Stimulated activated CD8-positive, alpha-beta memory T cell treated with anti-CD3 and anti-CD28 coated beads, Interleukin-2, amount 100 ng/mL, for 1 hour (primary cell): ENCODE data around the gene CD276.
A peak's percentile ranks its signal among the peaks of the same experiment; 100 is the strongest.
"Not testable (repeated sequence)": the region's sequence is repeated elsewhere in the genome, so short reads cannot be mapped to it uniquely, and the experiment has no call there.

Experiments
- DNase-seq, 2 donors: peaks; one replicate each; pipeline ENCODE4 v3.0.0-alpha.2; 2020; ENCODE audit warnings: low read depth in 2 of 2

The CD276 gene

DNA sequence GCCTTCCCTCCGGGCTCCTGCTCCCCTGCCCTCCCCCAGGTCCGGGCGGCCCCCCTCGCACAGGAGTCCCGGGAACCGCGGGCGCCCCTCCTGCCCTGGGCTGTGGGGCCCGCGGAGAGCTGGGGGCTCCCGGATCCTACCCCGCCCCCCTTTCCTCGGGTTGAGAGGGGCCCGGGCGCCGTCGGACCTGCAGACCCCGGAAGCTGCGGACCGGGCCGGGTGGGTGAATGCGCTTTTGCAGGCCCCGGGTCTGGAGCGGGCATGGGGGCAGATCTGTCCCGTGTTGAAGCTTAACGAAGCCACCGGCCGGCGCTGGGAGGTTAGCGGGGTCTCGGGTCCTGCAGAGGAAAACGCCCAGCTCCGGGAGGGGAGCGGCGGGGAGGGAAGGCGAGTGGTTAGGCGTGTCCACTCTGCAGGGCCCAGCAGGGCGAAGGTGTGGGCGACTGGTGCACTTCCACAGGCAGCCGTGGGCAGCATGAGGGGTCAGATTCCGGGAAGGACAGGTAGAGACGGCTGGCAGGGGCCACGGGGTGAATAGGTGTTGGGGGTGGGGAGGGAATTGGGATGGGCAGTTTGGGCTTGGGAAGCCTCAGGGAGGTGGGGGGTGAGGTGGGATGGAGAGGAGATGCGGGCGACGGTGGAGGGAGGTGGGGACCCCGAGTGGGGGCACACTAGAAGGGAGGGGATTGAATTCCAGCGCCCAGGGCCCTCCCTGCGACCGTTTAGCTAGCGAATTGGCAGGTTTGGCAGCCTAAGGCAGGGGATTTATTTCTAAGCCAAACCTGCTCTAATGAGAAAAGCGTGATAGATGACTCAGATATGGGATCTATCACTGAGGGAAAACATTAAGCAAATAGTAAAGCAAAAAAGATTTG is 635 bp downstream of the CD276 start:
- DNase-seq = no peak

DNA sequence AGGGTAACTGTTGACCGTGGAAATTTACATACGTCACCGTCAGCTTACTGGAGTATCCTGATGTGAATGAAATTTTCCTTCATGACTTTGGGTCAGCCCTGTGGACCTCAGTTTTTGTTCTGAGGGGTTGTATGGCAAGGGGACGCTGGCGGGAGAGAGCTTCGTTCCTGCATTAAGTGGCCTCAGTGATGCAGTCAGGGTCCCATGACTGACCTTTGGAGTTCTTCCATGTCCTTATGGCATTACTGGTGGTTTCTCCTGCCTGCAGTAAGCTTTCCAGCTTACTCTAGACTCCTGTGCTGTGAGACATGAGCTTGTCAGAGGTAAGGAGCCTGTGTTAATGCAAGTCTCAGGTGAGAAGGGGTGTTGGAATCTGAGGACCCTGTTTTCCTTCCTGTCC is 1.8 kb downstream of the CD276 start:
- no peak for DNase-seq

DNA sequence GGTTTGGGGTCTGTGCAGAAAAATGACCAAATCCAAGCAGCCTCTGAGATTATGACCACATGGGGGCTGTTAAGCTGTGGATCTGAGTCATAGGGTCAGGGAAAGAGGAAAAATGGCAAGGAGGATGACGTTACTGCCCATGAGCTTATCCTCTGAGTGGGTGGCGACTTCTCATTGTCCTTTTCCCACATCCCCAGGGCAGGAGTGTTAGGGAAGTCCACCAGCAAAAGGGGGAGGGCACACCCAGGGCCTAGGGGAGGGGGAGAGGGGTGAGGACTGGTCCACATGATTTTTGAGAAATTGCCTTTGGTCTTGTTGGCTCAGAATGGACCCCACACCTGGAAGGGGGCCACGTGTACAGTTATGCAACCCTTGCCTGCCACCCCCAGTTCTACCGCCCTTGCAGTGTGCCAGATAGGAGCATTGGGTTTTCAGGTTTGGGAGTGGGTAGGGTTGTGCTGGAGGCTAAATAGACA is 2.6 kb downstream of the CD276 start:
- DNase-seq = no peak

DNA sequence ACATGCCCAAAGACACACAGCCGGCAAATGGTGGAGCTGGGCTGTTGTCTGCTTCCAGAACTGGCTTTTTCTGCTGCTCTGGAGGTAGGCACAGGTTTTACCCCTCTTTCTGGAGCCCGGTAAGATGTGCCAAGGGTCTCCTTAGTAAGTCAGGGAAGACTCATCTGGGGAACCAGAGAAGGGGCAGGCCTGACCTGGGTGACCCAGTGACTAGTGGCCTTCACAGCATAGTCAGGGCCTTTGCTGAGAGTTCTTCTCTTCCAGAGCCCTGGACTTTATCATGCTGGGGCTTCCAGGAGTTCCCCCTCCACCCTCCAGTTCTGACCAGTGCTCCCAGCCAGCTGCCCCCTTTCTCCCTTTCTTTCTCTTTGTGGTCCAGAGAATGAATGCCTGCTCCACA is 3.2 kb downstream of the CD276 start:
- DNase-seq = no peak

DNA sequence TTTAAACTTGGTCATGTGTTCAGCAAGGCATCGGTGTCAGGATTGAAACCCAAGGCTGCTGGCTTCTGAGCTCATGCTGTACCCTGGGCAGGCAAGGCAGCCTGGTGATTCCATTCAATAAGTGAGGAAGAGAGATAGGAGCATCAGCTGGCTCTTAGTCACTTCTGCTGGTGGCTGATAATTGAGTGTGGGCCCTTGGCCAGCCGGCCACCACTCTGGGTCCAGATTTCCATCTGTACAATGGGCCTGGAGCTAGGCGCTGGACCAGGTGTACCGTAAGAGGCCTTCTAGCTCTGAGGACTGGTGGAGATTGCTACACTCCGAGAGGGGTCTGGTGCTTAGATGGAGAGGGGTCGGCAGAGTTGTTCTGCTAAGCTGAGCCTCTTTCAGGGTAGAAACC is 4.3 kb downstream of the CD276 start:
- no peak for DNase-seq

DNA sequence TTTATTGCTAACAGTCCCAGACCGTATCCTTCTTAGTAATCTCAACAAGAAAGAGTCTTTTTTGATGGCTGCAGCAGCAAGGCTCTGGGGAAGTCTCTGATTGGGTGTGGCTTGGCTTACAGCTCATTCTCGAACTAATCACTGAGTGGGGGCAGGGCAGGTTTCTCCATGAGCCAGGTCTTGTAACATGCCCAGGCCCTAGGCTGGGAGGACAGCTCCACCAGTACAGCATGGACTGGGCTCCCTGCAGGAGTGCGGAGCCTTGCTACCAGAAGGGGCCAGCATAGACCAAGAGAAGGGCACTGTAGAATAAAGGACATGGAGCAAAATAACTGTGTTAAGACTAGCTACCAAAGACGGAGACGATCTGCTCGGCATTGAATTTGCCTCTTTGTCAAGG is 7.2 kb downstream of the CD276 start:
- DNase-seq = no peak

DNA sequence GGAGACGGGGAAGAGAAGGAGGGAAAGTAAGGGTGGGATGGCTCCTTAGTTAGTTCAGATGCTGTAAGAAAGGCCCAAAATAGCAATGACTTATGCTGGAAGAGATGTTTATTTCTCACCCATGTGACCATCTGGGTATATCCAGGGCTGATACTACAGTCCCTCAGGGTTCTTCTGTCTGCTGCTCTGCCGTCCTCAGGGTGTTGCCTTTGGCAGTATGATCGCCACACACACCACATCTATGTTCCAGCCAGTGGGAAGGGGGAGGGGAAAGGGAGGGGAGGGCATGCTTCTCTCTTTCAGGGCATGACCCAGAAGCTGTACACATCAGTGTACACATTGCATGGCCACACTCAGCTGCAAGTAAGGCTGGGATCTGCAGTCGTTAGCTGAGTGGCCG is 10.2 kb downstream of the CD276 start:
- no peak for DNase-seq

DNA sequence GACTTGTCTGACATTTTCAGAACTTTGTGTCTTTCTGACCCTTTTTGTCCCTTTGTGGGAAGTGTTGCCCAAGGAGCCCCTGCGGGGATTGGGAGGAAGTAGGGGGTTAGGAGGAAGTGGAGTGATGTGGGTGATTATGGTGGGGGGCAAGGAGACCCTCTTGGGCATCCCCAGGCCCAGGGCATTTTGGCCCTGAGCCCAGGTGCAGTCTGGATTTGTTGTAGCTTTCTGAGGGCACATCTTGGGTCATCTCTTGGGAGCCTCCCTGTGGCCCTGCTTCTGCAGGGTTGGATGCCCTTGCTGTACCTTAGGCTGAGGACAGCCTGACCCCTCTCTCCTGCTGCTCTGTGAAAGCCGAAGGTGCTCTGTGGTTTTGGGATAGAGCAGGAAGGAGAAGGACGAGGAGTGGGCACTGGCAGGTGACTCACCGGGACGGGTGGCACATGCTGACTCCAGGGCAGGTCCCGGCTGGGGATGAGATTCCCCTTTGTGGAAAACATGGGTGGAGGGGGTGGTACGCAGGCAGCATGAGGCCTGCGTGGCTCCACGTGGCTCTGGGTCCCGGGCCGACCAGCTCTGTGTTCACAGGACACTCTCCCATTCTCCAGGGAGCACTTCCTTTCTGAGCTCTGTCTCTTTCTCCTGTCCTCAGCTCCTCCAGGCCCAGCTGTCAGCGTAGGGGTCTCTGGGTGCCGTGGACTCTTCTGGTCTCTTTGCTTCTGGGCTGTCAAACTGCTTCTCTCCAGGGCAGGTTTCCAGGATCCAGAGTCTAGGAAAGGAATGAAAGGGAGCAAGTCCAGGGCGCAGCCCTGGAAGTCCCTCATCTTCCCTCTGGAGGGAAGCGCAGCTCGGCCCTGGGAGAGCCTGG is 11.8 kb downstream of the CD276 start:
- no peak for DNase-seq

DNA sequence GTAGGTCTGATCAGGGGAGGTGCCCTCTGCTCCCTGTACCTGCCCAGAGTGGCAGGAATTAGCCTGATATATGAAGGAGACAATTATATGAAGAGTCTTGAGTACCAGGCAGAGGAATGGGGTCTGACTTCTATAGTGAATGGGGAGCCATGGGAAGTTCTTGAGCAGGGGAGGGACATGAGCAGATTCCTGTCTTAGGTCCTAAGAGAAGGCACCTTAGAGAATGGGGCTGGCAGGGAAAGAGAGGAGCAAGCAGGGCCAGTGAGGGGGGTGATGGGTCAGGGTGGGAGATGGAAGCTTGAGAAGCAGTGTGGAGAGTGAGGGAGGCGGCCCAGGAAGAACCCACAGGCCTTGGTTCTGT is 12.4 kb downstream of the CD276 start:
- DNase-seq = no peak

DNA sequence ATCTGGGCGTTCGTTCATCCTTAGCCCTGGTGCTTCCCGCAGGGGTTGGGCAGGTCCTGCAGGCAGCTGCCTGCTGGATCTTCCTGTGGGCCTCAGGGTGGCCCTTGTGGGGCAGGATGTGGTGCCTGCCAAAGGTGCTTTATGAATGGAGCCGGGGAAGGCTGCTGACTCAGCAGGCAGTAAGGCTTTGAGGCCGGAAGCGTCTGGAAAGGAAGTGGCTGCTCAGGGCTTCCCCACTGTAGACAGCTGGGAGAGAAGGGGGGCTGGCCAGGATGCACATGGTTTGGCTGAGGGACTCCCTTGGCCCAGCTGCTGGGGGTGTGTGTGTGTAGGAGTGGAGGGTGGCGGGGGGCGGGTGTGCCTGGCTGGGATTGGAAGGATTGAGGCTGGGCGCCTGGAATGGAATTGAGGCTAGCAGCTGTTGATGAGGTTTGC is 12.9 kb downstream of the CD276 start:
- DNase-seq = peak; percentile 35 to 41

DNA sequence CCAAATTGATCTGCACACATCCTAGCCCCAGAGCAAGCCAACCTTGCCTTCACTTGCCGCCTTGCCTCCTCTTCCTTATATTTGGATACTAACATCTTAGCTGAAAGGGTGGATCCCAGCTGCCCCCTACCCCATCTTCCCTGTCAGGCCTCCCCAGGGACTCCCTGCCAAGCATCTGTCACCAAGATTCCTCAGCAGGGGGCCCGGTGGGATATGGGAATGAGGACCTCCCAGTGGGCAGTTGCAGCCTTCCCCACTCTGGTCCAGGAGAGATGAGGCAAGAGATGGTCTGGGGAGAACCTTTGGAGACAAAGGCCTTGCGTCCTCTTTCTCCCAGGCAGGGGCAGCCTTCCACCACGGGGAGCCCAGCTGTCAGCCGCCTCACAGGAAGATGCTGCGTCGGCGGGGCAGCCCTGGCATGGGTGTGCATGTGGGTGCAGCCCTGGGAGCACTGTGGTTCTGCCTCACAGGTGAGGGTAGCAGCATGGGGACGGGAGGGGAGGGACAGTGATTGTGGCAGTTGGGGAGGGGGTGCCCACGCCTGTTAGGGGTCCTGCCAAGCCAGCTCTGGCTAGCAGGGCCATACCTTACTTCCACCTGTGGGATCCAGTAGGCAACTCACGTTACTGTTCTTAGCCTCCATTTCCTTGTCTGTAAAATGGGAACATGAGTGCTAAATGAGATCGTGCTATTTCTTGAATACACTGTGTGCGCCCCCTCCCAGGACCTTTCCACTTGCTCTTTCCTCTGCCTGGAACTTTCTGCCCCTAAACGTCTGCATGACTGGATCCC is 15.3 kb downstream of the CD276 start:
- DNase-seq = no peak

DNA sequence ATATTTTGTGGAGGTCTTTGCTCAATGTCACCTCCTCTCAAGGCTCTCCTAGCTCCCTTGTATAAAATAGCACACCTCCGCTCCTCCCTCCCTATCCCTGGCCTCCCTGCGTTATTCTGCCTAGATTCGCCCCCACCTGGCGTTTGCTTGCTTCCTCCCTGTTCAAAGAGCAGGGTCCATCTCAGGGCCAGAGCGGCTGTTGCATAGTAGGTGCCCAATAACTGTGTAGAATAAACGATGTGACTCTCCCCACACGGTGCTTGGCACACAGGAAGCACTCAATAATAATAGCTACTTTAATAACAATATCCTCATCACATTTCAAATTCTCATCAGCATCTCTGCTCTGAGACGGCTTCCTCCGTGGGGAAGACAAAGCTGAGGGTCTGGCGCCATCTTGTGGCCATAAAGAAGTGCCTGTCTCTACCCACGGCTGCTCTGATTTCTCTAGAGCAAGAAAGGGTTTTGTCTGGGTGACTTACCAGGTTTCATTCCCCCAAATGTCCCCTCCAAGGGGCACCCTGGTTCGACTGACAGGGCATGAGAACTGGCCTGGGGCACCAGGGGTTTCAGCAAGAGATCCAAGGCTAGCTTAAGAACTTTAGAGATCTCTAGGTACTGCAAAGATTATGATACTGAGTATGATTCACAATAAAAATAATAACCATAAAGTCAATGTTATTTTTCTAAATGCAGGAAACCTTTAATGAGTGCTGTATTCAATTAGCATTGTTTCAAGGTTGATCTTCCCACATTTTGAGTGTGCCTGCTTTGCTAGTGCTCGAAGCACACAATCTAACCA is 16.1 kb downstream of the CD276 start:
- peak; percentile 50 to 63 for DNase-seq

DNA sequence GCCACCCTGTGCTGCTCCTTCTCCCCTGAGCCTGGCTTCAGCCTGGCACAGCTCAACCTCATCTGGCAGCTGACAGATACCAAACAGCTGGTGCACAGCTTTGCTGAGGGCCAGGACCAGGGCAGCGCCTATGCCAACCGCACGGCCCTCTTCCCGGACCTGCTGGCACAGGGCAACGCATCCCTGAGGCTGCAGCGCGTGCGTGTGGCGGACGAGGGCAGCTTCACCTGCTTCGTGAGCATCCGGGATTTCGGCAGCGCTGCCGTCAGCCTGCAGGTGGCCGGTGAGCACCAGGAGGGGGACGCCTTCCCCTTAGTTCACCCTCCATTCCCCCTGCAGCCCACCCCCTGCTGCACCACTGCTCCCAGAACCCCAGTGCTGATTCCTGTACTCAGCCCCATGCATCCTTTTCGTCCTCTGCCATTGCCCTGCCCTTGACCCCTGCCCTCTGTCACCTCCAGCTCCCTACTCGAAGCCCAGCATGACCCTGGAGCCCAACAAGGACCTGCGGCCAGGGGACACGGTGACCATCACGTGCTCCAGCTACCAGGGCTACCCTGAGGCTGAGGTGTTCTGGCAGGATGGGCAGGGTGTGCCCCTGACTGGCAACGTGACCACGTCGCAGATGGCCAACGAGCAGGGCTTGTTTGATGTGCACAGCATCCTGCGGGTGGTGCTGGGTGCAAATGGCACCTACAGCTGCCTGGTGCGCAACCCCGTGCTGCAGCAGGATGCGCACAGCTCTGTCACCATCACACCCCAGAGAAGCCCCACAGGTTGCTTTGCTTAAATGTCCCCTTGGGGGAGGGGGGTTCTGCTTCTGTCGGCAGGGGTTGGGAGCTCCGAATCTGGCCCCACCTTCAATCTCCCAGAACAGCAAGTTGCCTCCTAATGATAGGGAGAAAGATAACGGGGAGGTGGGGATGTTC is 18.4 kb downstream of the CD276 start:
- DNase-seq = not testable (repeated sequence)

DNA sequence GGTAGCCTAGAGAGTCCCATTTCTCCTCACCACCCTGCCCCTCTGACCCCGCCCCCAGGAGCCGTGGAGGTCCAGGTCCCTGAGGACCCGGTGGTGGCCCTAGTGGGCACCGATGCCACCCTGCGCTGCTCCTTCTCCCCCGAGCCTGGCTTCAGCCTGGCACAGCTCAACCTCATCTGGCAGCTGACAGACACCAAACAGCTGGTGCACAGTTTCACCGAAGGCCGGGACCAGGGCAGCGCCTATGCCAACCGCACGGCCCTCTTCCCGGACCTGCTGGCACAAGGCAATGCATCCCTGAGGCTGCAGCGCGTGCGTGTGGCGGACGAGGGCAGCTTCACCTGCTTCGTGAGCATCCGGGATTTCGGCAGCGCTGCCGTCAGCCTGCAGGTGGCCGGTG is 19.4 kb downstream of the CD276 start:
- not testable (repeated sequence) for DNase-seq

DNA sequence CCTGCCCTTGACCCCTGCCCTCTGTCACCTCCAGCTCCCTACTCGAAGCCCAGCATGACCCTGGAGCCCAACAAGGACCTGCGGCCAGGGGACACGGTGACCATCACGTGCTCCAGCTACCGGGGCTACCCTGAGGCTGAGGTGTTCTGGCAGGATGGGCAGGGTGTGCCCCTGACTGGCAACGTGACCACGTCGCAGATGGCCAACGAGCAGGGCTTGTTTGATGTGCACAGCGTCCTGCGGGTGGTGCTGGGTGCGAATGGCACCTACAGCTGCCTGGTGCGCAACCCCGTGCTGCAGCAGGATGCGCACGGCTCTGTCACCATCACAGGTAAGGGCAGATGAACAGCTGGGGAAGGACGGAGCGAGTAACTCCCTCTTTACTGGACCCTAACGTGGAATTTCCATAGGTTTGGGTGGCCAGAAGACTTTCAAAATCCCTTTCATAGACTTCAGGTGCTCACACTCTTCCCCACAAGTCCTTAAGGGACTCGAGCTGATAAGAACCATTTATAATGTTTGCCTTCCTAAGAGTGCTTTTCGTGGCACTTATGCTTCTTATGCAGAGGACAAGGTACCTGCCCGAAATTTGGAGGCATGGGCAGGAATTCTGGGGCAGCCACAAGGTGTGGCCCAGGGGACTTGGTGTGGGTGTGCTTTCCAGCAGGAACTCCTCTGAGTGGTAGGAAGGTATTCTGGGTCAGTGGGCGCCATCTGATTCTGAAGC is 20.1 kb downstream of the CD276 start:
- DNase-seq = not testable (repeated sequence)

DNA sequence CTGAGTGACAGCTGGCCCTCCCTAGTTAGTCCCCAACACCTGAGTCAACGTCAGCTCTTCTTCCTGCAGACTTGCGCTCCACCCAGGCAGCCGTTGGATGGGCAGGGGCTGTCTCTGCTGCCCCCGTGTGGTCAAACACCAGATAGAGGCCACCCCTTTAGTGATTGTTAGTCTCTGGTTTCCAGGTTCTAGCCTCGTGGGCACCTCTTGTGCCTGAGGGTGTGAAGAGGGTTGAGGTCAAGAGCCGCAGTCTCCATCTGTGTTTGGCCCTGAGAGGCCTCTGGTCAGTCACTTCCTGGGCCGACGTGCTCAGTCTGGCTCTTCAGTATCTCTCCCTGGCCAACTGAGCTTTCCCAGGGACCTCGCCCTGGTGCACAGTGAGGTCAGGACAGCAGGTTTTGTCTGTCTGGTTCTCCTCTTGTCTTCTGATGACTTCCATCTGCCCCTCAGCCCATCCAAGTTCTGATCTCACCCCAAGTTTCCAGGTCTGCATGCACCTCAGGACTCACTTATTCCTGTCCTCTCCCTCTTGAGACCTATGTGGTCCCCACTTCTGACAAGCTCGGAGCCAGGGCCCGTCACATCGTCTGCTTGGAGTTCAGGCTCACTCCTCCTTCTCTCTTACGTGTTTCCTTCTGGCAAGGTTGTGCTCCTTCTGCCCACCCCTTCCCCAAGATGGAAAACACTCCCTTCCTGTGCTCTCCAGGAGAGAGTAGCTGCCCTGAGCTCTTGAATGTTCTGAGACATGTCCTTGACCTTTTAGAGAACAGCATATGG is 20.9 kb downstream of the CD276 start:
- peak; percentile 13 to 27 for DNase-seq

DNA sequence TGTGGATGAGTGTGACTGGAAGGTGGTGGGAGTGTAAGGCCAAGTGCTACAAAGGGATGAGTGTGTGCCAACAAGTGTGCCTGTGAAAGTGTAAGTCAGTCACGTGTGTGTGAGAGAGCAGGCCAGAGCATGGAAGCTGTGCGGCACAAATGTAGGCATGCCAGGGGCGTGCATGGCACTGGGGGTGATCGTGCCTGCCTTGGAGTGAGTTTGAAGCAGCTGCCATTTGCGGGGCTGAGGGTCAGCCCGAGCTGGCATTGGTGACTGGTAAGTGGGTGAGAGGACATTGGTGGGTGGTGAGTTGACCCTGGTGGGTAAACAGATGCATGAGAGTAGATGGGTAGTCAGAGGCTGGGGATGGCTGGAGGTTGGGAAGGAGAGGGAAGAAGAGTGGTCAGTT is 24.5 kb downstream of the CD276 start:
- no peak for DNase-seq

DNA sequence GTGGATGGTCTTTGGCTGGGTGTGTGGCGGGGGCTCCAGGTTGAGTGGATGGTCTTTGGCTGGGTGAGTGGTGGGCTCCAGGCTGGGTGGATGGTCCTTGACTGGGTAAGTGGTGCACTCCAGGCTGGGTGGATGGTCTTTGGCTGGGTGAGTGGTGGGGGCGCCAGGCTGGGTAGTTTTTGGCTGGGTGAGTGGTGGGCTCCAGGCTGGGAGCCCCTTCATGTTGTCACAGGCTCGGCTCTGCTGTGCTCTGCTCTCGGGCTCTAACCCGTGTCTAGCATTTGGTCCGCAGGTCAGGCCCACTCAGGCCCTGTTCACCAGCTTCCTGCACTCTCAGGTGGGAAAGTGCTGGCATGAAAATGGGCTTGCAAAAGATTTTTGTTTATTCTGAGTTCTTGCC is 25.1 kb downstream of the CD276 start:
- DNase-seq = no peak

DNA sequence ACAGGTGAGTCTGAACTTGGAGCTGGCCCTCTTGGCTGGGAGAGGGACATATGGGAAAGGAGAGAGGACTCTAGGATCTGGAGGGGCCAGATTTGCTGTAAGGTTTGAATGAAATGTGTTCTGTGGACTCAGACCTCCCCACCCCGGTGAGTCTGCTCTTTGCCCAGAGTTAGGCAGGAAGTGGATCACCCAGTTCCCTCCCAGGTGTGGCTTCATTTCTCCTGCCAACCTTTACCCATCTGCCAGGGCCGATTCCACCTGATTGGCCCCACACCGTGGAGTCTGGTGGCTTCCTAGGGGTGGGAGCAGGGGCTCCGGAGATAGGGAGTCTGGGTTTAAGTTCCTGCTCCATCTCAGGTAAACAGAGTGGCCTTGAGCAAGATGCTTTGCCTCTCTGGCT is 25.5 kb downstream of the CD276 start:
- no peak for DNase-seq
